ENCODE results near the gene PIGR.

GRCh38 chr1:206904423-206905142 is 41.7 kb downstream of the PIGR start:
- TF ChIP-seq SP1 (IDR thresholded peaks at IDR 0.05; ENCODE audit: low read depth) (no peak), CTCF (IDR thresholded peaks at IDR 0.05 in 2 of 3, conservative IDR thresholded peaks at IDR 0.05 in 1 of 3; ENCODE audit: borderline replicate concordance in 1 of 3, insufficient read depth in 1 of 3, low read depth in 2 of 3, low read length in 2 of 3) (no peak), POLR2AphosphoS5 (IDR thresholded peaks at IDR 0.05; ENCODE audit: low read depth, low read length) (no peak), MAX (IDR thresholded peaks at IDR 0.05) (no peak), ZNF274 (IDR thresholded peaks at IDR 0.05; ENCODE audit: low read depth, low read length) (no peak), EZH2 (IDR thresholded peaks at IDR 0.05) (no peak), ZBTB33 (IDR thresholded peaks at IDR 0.05; ENCODE audit: extremely low read depth, insufficient replicate concordance, low read length) (no peak), FOSL1 (IDR thresholded peaks at IDR 0.05; ENCODE audit: low read depth) (no peak), CEBPB (IDR thresholded peaks at IDR 0.05; ENCODE audit: low read depth) (no peak), REST (IDR thresholded peaks at IDR 0.05; ENCODE audit: low read depth) (no peak), POLR2A (IDR thresholded peaks at IDR 0.05; ENCODE audit: borderline replicate concordance, extremely low read depth, insufficient read depth, insufficient read length) (no peak), JUND (IDR thresholded peaks at IDR 0.05) (no peak), EGR1 (IDR thresholded peaks at IDR 0.05; ENCODE audit: low read depth) (no peak)

All from HCT116 (cell line).